GOT3 (cell line): ENCODE data around the gene KRTAP9-3.
"Not testable (repeated sequence)": the region's sequence is repeated elsewhere in the genome, so short reads cannot be mapped to it uniquely, and the experiment has no call there.

Source experiments
- DNase-seq: peaks from one replicate; lab custom pipeline; 2025; ENCODE audit warnings: mixed read lengths; lab: John Stamatoyannopoulos, UW

KRTAP9-3 gene

DNA sequence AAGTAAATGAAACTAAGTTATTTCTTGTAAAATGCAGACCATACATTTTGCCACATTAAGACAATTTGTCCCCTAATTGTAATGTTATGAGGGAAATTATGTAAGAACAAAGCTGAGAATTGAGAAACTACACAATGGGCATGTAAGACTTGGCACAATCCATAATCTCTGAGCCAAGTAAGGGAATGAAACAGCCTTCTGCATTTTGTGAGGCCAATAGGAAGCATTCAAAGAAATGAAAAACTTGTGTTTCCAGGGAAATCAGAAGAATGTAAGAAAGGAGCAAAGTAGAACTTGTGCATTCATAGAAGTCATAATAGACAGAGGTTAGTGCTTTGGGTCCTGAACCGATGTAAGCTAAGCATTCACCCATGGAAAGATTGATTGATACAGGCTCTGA is 19.0 kb downstream of the KRTAP9-3 start:
- DNase-seq = no peak

DNA sequence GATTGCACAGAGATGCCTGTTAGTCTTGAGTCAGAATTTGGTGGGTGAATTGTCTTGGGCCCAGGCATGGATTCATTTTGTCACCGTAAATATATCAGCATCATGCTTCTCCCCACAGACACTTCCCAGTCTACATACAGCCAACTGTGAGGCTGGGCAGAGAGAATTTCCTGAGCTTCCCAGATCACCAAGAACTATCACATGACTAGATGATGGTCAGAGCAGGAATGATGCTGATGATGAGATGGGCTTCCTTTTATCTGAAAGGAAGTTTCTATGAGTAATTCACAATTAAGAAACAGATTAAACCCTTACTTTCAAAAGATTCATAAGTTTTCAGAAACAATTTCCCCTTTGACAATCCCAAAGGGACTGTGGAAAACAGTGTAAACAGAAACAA is 22.6 kb downstream of the KRTAP9-3 start:
- no peak for DNase-seq

- DNase-seq = not testable (repeated sequence)
These were observed 23.4 kb downstream of the KRTAP9-3 start, which contains the start of gene KRTAP9-9 for GRCh38 chr17:41255381-41256290. KRTAP9-9 (plus strand) TSS chr17:41255384.

DNA sequence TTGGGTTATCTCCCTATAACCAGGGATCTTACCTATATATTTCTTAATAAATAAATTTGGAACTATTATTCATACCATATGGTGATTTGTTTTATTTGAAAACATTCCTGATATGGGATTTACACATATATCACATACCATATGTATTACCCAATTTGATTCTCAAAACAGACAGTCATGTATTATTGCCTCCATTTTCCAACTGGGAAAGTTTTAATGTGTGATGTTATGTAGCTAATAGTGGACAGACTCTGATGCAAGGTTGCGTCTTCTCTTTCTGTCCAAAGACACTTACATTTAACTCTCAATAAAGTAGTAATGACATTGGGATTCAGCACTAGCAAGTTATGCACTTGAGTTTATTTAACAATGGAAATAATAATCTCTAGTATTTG is 24.0 kb downstream of the KRTAP9-3 start:
- no peak for DNase-seq

- DNase-seq = no peak
These were observed 26.2 kb downstream of the KRTAP9-3 start for GRCh38 chr17:41258406-41258805.

GRCh38 chr17:41263212-41263611 is 31.0 kb downstream of the KRTAP9-3 start:
- no peak for DNase-seq

- no peak for DNase-seq
These were observed 32.4 kb downstream of the KRTAP9-3 start for GRCh38 chr17:41264599-41264998.

DNA sequence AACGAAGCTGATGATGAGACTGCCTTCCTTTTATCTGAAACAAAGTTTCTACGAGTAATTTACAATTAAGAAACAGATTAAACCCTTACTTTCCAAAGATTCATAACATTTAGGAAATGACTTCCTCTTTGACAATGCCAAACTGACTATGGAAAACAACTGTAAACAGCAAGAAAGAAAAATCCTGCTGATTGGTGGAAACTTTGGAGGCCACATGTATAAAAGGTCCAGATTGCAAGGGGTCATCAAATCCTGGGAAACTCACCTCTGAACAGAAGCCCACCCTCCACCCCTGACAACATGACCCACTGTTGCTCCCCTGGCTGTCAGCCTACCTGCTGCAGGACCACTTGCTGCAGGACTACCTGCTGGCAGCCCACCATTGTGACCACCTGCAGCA is 32.8 kb downstream of the KRTAP9-3 start, which contains the start of gene KRTAP9-6:
KRTAP9-6 (plus strand) TSS at position 301 of the 400 bp plus-strand sequence; CDS start at position 301, 0 bp downstream.
- no peak for DNase-seq

DNA sequence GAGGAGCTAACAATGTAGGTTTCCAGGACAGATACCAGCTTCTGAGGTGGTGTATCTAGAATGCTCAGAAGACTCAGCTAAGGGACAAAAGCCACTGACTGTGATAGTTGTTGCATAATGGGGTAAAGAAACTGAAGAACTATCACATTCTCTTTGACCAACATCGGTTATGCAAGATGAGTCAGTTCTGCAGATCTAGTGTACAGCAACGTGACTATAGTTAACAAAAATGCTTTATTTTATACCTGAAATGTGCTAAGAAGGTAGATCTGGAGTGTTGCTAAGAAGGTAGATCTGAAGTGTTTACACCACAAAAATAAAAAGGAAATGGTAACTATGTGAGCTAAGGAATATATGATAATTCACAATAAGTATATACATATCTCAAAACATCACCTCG is 35.5 kb downstream of the KRTAP9-3 start:
- DNase-seq = no peak

- DNase-seq = not testable (repeated sequence)
These were observed 39.1 kb downstream of the KRTAP9-3 start for GRCh38 chr17:41271323-41271722.

- DNase-seq = no peak
These were observed 39.6 kb downstream of the KRTAP9-3 start for GRCh38 chr17:41271858-41272257.

- not testable (repeated sequence) for DNase-seq
These were observed 43.5 kb downstream of the KRTAP9-3 start, which contains the start of gene KRTAP9-7 for GRCh38 chr17:41275648-41276190. KRTAP9-7 (plus strand) TSS chr17:41275698; CDS start chr17:41275698, 0 bp downstream.

DNA sequence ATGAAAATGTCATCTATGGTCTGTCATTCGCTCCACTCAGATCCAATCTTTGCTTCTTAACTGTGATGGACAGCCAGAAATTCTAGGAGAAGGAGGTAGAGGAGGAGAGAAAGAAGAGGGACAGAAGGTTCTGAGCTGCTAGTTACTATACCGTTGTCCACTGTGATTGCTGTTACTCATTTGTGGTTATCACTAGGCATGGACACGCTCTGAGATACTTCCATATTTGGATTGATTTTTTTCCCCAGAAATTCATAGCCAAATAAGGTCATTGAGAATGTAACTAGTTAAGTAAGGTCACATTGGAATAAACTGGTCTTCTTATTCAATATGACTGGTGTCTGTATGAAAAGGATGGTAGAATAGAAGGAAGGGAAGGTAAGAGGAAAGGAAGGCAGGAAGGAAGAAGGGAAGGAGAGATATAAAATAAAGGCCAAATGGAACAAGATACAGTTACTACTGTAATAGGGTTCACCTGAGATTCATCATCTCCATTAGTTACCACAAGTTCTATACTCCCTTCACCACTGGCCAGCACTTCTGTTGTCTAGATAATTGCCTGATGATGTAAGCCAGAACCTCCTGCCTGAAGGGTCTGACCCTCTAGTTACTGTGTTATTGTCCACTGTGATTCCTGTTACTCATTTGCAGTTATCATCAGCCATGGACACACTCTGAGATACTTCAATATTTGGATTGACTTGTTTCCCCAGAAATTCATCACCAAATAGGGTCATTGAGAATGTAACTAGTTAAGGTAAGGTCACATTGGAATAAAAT is 46.1 kb downstream of the KRTAP9-3 start:
- DNase-seq = no peak
